Heart right ventricle (tissue), 16 donors: ENCODE data around the gene DUXB. TPM values are rescaled to one million over a fixed set of nuclear protein-coding genes. Genes with fewer than 3 reads are reported as not detected.

Experiments used
- ATAC-seq, 8 donors: fragments of 200-7000 bp; cut with Tn5 transposase; one replicate each; pipeline ENCODE4 v1.9.1; 2020; ENCODE audit warnings: mild to moderate bottlenecking in 8 of 8, moderate library complexity in 8 of 8, moderate number of reproducible peaks in 1 of 8
- DNase-seq, 2 donors: peaks; one replicate each; pipeline ENCODE4 v3.0.0-alpha.2; 2020
- H3K27ac ChIP-seq, 10 donors: fragments of 200-600 bp; sonication (generic) in 2 of 10; one replicate each; pipeline versions ENCODE4 v1.5.0 to v1.8.0; 2020 to 2022; ENCODE audit warnings: mild to moderate bottlenecking in 3 of 10
- H3K27me3 ChIP-seq, 7 donors: fragments of 200-600 bp; one replicate each; pipeline ENCODE4 v1.8.0; 2021 to 2022; ENCODE audit warnings: mild to moderate bottlenecking in 2 of 7
- H3K36me3 ChIP-seq, 9 donors: fragments of 200-600 bp; sonication (generic) in 1 of 9; one replicate each; pipeline versions ENCODE4 v1.5.0 to v1.8.0; 2020 to 2022; ENCODE audit warnings: mild to moderate bottlenecking in 2 of 9
- H3K4me1 ChIP-seq, 9 donors: fragments of 200-600 bp; sonication (generic) in 1 of 9; one replicate each; pipeline versions ENCODE4 v1.5.0 to v1.8.0; 2020 to 2022; ENCODE audit warnings: mild to moderate bottlenecking in 4 of 9
- H3K4me3 ChIP-seq, 10 donors: fragments of 200-600 bp; sonication (generic) in 2 of 10; one replicate each; pipeline versions ENCODE4 v1.5.0 to v1.8.0; 2020 to 2022; ENCODE audit warnings: mild to moderate bottlenecking in 7 of 10, moderate library complexity in 2 of 10
- H3K9me3 ChIP-seq, 11 donors: fragments of 200-600 bp in 10 of 11; sonication (generic) in 2 of 11; one replicate each; pipeline versions ENCODE4 v1.5.0 to v1.8.0; 2013 to 2022; ENCODE audit warnings: mild to moderate bottlenecking in 2 of 11, control low read depth in 1 of 11, moderate library complexity in 1 of 11
- WGBS, 2 donors: extraction: QIAGEN DNeasy Blood & Tissue Kit; methylation state at CpG; one replicate each; pipeline ENCODE4 v1.1.7; 2013; ENCODE audit warnings: inconsistent platforms in 1 of 2; 5-methylcytosine and 5-hydroxymethylcytosine counted together
- intact Hi-C, 10 donors: fragments of 100-400 bp; cut with DNase I; formaldehyde crosslinking; loops; one replicate each; pipeline versions ENCODE4 v1.11.1 to v1.14.2; 2022
- polyA plus RNA-seq, 2 donors: library from polyadenylated mRNA; stranded (reverse); fragments of 200-250 nt; gene quantifications; one replicate each; pipeline ENCODE4 v1.2.3, GENCODE V29; 2013
- total RNA-seq, 10 donors: library from RNA; stranded (reverse); fragmentation: NEBNext Ultra II Directional in 3 of 10; extraction: Animal tissue kit (Norgen Biotek cat#: 25700) in 3 of 10; gene quantifications; one replicate each; pipeline versions ENCODE4 v1.2.1 to v1.2.4, GENCODE V29; 2021 to 2023
- TF ChIP-seq, protein P1 (sequence below), 9 donors: fragments of 200-600 bp; sonication (generic) in 2 of 9; IDR thresholded peaks; one replicate each; pipeline versions ENCODE4 v1.5.0 to v1.8.0; 2021 to 2022; ENCODE audit warnings: antibody characterized with exemption in 9 of 9, mild to moderate bottlenecking in 5 of 9, moderate library complexity in 1 of 9
- donor health status: Arrhythmogenic right ventricular cardiomyopathy.
- donor health status: ischemic (EF 13 %, LVEDD 7.1; RV severe dilation, severe dysfunction).
- donor health status: healthy with polysubstance abuse.
- donor health status: DM: no; HTN: yes; CAD: no.
- donor health status: DM: no; HTN: no; CAD: no.
- donor health status: ischemic (EF 25% LVEDD 6.9; RV normal size, moderate dysfunction).
- donor health status: ischemic (EF 25% LVEDD 5.7; RV mildly dilated, moderate dysfunction).
- donor health status: healthy.
- donor health status: DM: yes; HTN: yes; CAD: no.
- donor health status: Ischemic cardiomyopathy.
- donor health status: ischemic (EF 35%, LVEDD 5.7; RV mildly dilated, moderate dysfunction).
- donor health status: nonischemic (EF 11% LVEDD 7.7; RV severe dilation, severe dysfunction).
- donor health status: DM: yes; HTN: yes; CAD: no.
- donor health status: PGD.
- donor health status: ischemic (EF 29% LVEDD 5.4; RV normal size, mild dysfunction).
- donor health status: nonischemic (EF 23%, LVEDD 6.1; RV moderate dilation, normal function).

DUXB gene
- total and polyA plus RNA-seq, 12 donors: not detected

DNA sequence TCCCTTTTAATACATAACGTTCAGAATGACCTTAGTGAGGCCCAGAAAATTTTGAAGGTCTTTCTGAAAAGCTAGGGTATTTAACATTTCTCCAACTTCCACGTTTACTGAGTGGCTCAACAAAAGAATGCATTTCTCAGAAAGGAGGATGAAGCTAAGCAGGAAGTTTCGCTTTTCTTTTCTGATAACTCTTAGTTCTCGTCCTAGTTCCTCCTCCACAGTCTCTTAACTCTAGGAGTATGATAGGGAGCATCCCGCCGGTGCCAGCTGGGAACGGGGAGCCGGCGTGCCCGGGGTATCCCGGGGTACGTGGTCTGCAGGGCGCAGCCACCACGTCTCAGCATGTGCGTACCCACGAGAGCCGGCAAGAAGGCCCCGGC lies 54.2 kb downstream of the DUXB start:
- TF ChIP-seq, protein P1, sequence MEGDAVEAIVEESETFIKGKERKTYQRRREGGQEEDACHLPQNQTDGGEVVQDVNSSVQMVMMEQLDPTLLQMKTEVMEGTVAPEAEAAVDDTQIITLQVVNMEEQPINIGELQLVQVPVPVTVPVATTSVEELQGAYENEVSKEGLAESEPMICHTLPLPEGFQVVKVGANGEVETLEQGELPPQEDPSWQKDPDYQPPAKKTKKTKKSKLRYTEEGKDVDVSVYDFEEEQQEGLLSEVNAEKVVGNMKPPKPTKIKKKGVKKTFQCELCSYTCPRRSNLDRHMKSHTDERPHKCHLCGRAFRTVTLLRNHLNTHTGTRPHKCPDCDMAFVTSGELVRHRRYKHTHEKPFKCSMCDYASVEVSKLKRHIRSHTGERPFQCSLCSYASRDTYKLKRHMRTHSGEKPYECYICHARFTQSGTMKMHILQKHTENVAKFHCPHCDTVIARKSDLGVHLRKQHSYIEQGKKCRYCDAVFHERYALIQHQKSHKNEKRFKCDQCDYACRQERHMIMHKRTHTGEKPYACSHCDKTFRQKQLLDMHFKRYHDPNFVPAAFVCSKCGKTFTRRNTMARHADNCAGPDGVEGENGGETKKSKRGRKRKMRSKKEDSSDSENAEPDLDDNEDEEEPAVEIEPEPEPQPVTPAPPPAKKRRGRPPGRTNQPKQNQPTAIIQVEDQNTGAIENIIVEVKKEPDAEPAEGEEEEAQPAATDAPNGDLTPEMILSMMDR (IDR thresholded peaks at IDR 0.05): no peak
- intact Hi-C loops: loop anchor here in 3 of 10 donors (2.0 to 10.0 kb wide), 4 partner anchors 24 to 118 kb away; partner anchors contain the start of genes ADAT1 (in 1 of the 3) and TMEM231 (in 1 of the 3)
- peaks cover 0 to 62% (median 55%) of the 10 kb centered on the region in 9 donors for H3K4me1 ChIP-seq

DNA sequence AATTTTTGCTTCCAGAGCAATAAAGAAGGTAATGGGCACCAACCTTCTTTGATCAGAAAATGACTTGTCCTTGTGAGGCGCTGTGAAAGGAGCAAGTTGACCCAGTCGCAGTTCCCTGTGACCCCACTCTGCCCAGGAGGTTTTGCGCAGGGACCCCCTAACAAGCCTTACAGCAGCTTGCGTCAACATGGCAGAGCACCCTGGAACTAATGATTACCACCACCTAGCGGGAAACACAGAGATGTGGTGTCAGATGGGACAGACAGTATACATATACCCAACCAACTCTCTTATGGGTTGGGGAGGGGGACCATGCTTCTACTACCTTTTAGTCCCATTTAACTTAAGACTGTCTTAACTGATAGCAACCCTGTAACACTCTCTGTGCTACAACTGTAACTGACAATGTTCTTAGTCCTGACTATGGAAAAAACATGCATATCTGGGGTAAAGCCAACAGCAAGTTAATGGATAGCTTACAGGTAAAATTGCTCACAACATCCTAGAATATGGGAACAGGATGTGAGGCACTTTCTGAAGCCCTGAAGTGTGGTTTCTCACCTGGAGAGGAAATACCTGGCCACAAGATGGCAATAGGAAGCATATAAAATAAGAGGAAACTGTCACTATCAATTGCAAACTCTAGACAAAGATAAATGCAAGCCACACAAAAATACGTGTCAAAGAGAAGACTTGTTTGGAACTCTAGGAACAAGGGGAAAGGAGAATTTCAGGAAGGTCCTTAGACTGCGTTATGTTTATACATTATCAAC lies 56.8 kb downstream of the DUXB start:
- no peak overlapping the region for H3K4me3 ChIP-seq
- 87 to 90% methylated on average over 7 of the region's 7 CpGs for WGBS, 2 donors
- H3K4me1 ChIP-seq: peaks cover 0 to 36% (median 30%) of the 10 kb centered on the region in 9 donors
- TF ChIP-seq, protein P1 (IDR thresholded peaks at IDR 0.05): no peak
- H3K36me3 ChIP-seq: peaks cover 0 to 67% (median 20%) of the 10 kb centered on the region in 9 donors
- ATAC-seq (no peak), DNase-seq (no peak)
- H3K27ac ChIP-seq: peak overlapping the region in 2 of 10 donors; percentile 9 to 49
- H3K9me3 ChIP-seq: no peaks in the 10 kb centered on the region
- intact Hi-C loops: loop anchor here in 3 of 10 donors (5.0 to 10.0 kb wide), 3 partner anchors 87 to 120 kb away; partner anchors contain the start of gene TMEM231 (in 1 of the 3)
- H3K27me3 ChIP-seq: no peaks in the 10 kb centered on the region

More for the DNA sequence above, 54.2 kb downstream of the DUXB start:
- H3K4me3 ChIP-seq: peak overlapping the region; percentile 62 to 100 (median 96)
- H3K36me3 ChIP-seq: peaks cover 0 to 40% (median 3%) of the 10 kb centered on the region in 9 donors
- no peak for DNase-seq
- WGBS, 2 donors: 0% methylated on average over 18 of the region's 18 CpGs
- H3K27me3 ChIP-seq: no peaks in the 10 kb centered on the region
- ATAC-seq: peak; percentile 5 to 56 (median 30)
- peak overlapping the region; percentile 90 to 99 (median 98) for H3K27ac ChIP-seq
- no peaks in the 10 kb centered on the region for H3K9me3 ChIP-seq

Other genes starting within 250 kb of the DUXB start
- gene TMEM170A, start 236.8 kb downstream of the DUXB start, total RNA-seq: 10 to 100 TPM in 4 of 10 donors, 1 to 10 TPM in 6; 7.2 to 12.5 (median 9.3) TPM
- gene TMEM170A, start 236.8 kb downstream of the DUXB start, polyA plus RNA-seq: 1 to 10 TPM; 3.8 to 6.9 TPM
- 1 to 10 TPM in 4 of 10 donors, under 1 TPM in 6; 0.30 to 2.0 (median 0.98) TPM for gene CHST6, start 206.0 kb downstream of the DUXB start, total RNA-seq
- under 1 TPM; 0.22 to 0.42 TPM for gene CHST6, start 206.0 kb downstream of the DUXB start, polyA plus RNA-seq
- 1 to 10 TPM in 2 of 10 donors, under 1 TPM in 7, not detected in 1; 0.08 to 1.4 (median 0.48) TPM for gene CHST5, start 165.4 kb downstream of the DUXB start, total RNA-seq
- under 1 TPM; 0.20 to 0.66 TPM for gene CHST5, start 165.4 kb downstream of the DUXB start, polyA plus RNA-seq
- 10 to 100 TPM in 5 of 10 donors, 1 to 10 TPM in 5; 3.8 to 13.4 (median 9.6) TPM for gene TMEM231, start 145.2 kb downstream of the DUXB start, total RNA-seq
- gene TMEM231, start 145.2 kb downstream of the DUXB start, polyA plus RNA-seq: 1 to 10 TPM; 2.6 to 4.9 TPM
- 100 to 1,000 TPM; 177 to 262 (median 243) TPM for gene GABARAPL2, start 135.1 kb downstream of the DUXB start, total RNA-seq
- gene GABARAPL2, start 135.1 kb downstream of the DUXB start, polyA plus RNA-seq: 100 to 1,000 TPM in 1 of 2 donors, 10 to 100 TPM in 1; 58.2 to 187 TPM
- gene ADAT1, start 78.2 kb downstream of the DUXB start, total RNA-seq: 10 to 100 TPM; 14.3 to 30.6 (median 23.3) TPM
- gene ADAT1, start 78.2 kb downstream of the DUXB start, polyA plus RNA-seq: 1 to 10 TPM; 6.1 to 7.9 TPM
- 100 to 1,000 TPM; 123 to 145 (median 129) TPM for gene KARS1, start 53.8 kb downstream of the DUXB start, total RNA-seq
- 100 to 1,000 TPM in 1 of 2 donors, 10 to 100 TPM in 1; 68.0 to 126 TPM for gene KARS1, start 53.8 kb downstream of the DUXB start, polyA plus RNA-seq
- gene TERF2IP, start 53.7 kb downstream of the DUXB start, total RNA-seq: 10 to 100 TPM; 49.1 to 79.3 (median 64.5) TPM
- gene TERF2IP, start 53.7 kb downstream of the DUXB start, polyA plus RNA-seq: 10 to 100 TPM; 43.3 to 71.1 TPM
- gene CPHXL2, start 24.5 kb downstream of the DUXB start, total RNA-seq: not detected
- not detected for gene CPHXL2, start 24.5 kb downstream of the DUXB start, polyA plus RNA-seq
- not detected for gene CPHXL, start 25.0 kb upstream of the DUXB start, total RNA-seq
- not detected for gene CPHXL, start 25.0 kb upstream of the DUXB start, polyA plus RNA-seq